CD14-positive monocyte (primary cell): ENCODE data around the gene NUMB. TPM values are rescaled to one million over a fixed set of nuclear protein-coding genes. Genes with fewer than 3 reads are reported as not detected.

Experiments
- DNase-seq, 3 donors: peaks; one replicate each; pipeline ENCODE4 v3.0.0-alpha.2; 2011 to 2022
- H2AFZ ChIP-seq: 2 replicates; pipeline ENCODE4 v1.6.0; 2012; ENCODE audit warnings: mild to moderate bottlenecking, low read depth, low read length, inconsistent platforms; ENCODE audit not compliant: insufficient read depth, poor library complexity, severe bottlenecking
- H3K27ac ChIP-seq, 2 donors: 1 replicate in 1 of 2; 2 replicates in 1 of 2; pipeline ENCODE4 v1.5.1; 2012 to 2013; ENCODE audit warnings: low read length in 2 of 2, control low read depth in 1 of 2, inconsistent platforms in 1 of 2, low read depth in 1 of 2, mild to moderate bottlenecking in 1 of 2
- H3K27me3 ChIP-seq, 2 donors: one replicate each; pipeline versions ENCODE4 v1.6.0 to v1.6.1; 2011 to 2013; ENCODE audit warnings: low read length in 2 of 2; ENCODE audit not compliant: control insufficient read depth in 2 of 2, insufficient read depth in 2 of 2
- H3K36me3 ChIP-seq, 2 donors: replicated peaks in 1 of 2; 1 replicate in 1 of 2; 2 replicates in 1 of 2; pipeline versions ENCODE4 v1.5.1 to v1.6.1; 2012 to 2013; ENCODE audit warnings: low read length in 2 of 2, control low read depth in 1 of 2, inconsistent platforms in 1 of 2, mild to moderate bottlenecking in 1 of 2; ENCODE audit not compliant: insufficient read depth in 2 of 2, control insufficient read depth in 1 of 2
- H3K4me1 ChIP-seq, 2 donors: 1 replicate in 1 of 2; 2 replicates in 1 of 2; pipeline versions ENCODE4 v1.5.1 to v1.6.1; 2012 to 2013; ENCODE audit warnings: low read length in 2 of 2, control low read depth in 1 of 2, inconsistent platforms in 1 of 2, mild to moderate bottlenecking in 1 of 2, moderate library complexity in 1 of 2; ENCODE audit not compliant: insufficient read depth in 2 of 2, control insufficient read depth in 1 of 2
- H3K4me2 ChIP-seq: replicated peaks from 2 replicates; pipeline ENCODE3; 2012; ENCODE audit warnings: low read length, moderate library complexity, mild to moderate bottlenecking; ENCODE audit not compliant: poor library complexity, severe bottlenecking; ENCODE audit errors: extremely low read depth
- H3K4me3 ChIP-seq, 3 experiments: fragments of 200-600 bp in 1 of 3; sonication (generic) in 1 of 3; replicated peaks in 1 of 3; 1 replicate in 2 of 3; 2 replicates in 1 of 3; pipeline ENCODE4 v1.5.1; 2011 to 2013; ENCODE audit warnings: low read length in 3 of 3, mild to moderate bottlenecking in 3 of 3, control low read depth in 2 of 3, low read depth in 2 of 3, inconsistent platforms in 1 of 3, moderate library complexity in 1 of 3
- H3K79me2 ChIP-seq: 2 replicates; pipeline ENCODE4 v1.6.0; 2012; ENCODE audit warnings: mild to moderate bottlenecking, control low read depth, inconsistent platforms, low read length, moderate library complexity; ENCODE audit not compliant: insufficient read depth
- H3K9ac ChIP-seq: 2 replicates; pipeline ENCODE4 v1.6.0; 2017; ENCODE audit warnings: low read length, mild to moderate bottlenecking; ENCODE audit not compliant: insufficient read depth, poor library complexity, severe bottlenecking
- H3K9me3 ChIP-seq, 2 donors: replicated peaks in 1 of 2; 1 replicate in 1 of 2; 2 replicates in 1 of 2; pipeline versions ENCODE4 v1.5.1 to v1.6.1; 2012 to 2013; ENCODE audit warnings: low read length in 2 of 2, control low read depth in 1 of 2; ENCODE audit not compliant: control insufficient read depth in 1 of 2, insufficient read depth in 1 of 2
- H4K20me1 ChIP-seq: 2 replicates; pipeline ENCODE4 v1.6.0; 2012; ENCODE audit warnings: mild to moderate bottlenecking, low read length, control low read depth, moderate library complexity; ENCODE audit not compliant: insufficient read depth
- H3K27ac Mint-ChIP-seq, 7 donors: one replicate each; pipeline ENCODE4 v1.8.0; 2020; ENCODE audit warnings: mild to moderate bottlenecking in 7 of 7, mixed read lengths in 7 of 7, moderate library complexity in 6 of 7, inconsistent platforms in 2 of 7
- H3K27me3 Mint-ChIP-seq, 3 donors: one replicate each; pipeline ENCODE4 v1.8.0; 2021 to 2022; ENCODE audit warnings: low read depth in 3 of 3, mild to moderate bottlenecking in 3 of 3, mixed read lengths in 3 of 3, moderate library complexity in 3 of 3, inconsistent platforms in 1 of 3
- H3K36me3 Mint-ChIP-seq, 2 donors: one replicate each; pipeline ENCODE4 v1.8.0; 2020; ENCODE audit warnings: mixed read lengths in 2 of 2, inconsistent platforms in 1 of 2, mild to moderate bottlenecking in 1 of 2
- H3K4me1 Mint-ChIP-seq: one replicate; pipeline ENCODE4 v1.8.0; 2020; ENCODE audit warnings: mild to moderate bottlenecking, mixed read lengths
- H3K4me3 Mint-ChIP-seq, 2 donors: one replicate each; pipeline ENCODE4 v1.8.0; 2020; ENCODE audit warnings: mild to moderate bottlenecking in 2 of 2, mixed read lengths in 2 of 2, moderate library complexity in 1 of 2
- H3K9me3 Mint-ChIP-seq, 7 donors: one replicate each; pipeline ENCODE4 v1.8.0; 2020 to 2022; ENCODE audit warnings: mixed read lengths in 7 of 7, mild to moderate bottlenecking in 6 of 7, moderate library complexity in 6 of 7, inconsistent platforms in 2 of 7
- WGBS: methylation state at CpG from one replicate; pipeline ENCODE4 v1.1.5; 2013; ENCODE audit warnings: missing lambda C conversion rate; ENCODE audit not compliant: insufficient coverage; 5-methylcytosine and 5-hydroxymethylcytosine counted together
- intact Hi-C, 2 donors: fragments of 100-400 bp; cut with micrococcal nuclease; formaldehyde crosslinking; loops; one replicate each; pipeline versions ENCODE4 v1.15.0 to v1.15.1; 2023
- polyA plus RNA-seq, 3 donors: library from polyadenylated mRNA; depleted of rRNA in 1 of 3; unstranded in 2 of 3; stranded (reverse) in 1 of 3; fragments of 300-500 nt in 2 of 3; fragments of >200 nt in 1 of 3; fragmentation: Illumina TruSeq in 2 of 3; gene quantifications; 1 replicate in 2 of 3; 2 replicates in 1 of 3; pipeline ENCODE4 v1.2.3, GENCODE V29; 2012 to 2021
- TF ChIP-seq, protein P1 (sequence below): fragments of 200-600 bp; IDR thresholded peaks from one replicate; pipeline ENCODE4 v1.8.0; 2022; ENCODE audit warnings: antibody characterized with exemption, mild to moderate bottlenecking

The NUMB gene
- polyA plus RNA-seq, 3 donors: 83.4 to 223 (median 126) TPM

DNA sequence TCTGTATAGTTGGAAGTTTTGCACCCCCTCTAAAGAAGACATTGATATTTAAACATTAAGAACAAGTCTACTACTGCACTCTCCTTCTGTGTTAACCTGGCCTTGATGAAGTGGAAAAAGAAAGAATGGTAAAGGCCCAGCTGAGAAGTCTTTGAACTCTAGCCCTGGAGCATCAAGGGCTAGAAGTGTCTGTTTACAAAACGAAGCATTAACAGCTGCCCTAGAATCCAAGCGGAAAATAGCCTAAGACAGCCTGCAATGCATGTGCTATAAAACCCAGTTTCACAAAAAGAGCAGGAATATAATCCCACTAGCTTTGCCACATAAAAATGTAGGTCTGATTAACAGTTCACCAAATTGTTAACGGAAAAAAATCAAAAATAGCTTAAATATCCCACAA, 60.5 kb downstream of the NUMB start:
- intact Hi-C loops: no loop called here
- H3K9ac ChIP-seq: no peak overlapping the region
- no peak for DNase-seq
- H3K27ac ChIP-seq: no peak overlapping the region
- no peak overlapping the region for H2AFZ ChIP-seq
- no peaks in the 10 kb centered on the region for H3K9me3 ChIP-seq
- peak overlapping the region in 1 of 7 donors; percentile 32 for H3K27ac Mint-ChIP-seq
- WGBS: 94% methylated on average over 2 of the region's 3 CpGs
- no peak overlapping the region for H3K4me2 ChIP-seq
- peaks cover 100% of the 10 kb centered on the region for H4K20me1 ChIP-seq
- peaks cover 75% of the 10 kb centered on the region for H3K79me2 ChIP-seq
- H3K4me3 ChIP-seq: no peak overlapping the region
- H3K4me1 Mint-ChIP-seq: peaks cover 2% of the 10 kb centered on the region
- H3K36me3 Mint-ChIP-seq: peaks cover 25 to 67% of the 10 kb centered on the region in 2 donors
- no peaks in the 10 kb centered on the region for H3K9me3 Mint-ChIP-seq
- H3K27me3 ChIP-seq: no peaks in the 10 kb centered on the region
- H3K4me3 Mint-ChIP-seq: no peak overlapping the region
- TF ChIP-seq, protein P1, sequence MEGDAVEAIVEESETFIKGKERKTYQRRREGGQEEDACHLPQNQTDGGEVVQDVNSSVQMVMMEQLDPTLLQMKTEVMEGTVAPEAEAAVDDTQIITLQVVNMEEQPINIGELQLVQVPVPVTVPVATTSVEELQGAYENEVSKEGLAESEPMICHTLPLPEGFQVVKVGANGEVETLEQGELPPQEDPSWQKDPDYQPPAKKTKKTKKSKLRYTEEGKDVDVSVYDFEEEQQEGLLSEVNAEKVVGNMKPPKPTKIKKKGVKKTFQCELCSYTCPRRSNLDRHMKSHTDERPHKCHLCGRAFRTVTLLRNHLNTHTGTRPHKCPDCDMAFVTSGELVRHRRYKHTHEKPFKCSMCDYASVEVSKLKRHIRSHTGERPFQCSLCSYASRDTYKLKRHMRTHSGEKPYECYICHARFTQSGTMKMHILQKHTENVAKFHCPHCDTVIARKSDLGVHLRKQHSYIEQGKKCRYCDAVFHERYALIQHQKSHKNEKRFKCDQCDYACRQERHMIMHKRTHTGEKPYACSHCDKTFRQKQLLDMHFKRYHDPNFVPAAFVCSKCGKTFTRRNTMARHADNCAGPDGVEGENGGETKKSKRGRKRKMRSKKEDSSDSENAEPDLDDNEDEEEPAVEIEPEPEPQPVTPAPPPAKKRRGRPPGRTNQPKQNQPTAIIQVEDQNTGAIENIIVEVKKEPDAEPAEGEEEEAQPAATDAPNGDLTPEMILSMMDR: no peak
- H3K4me1 ChIP-seq: no peaks in the 10 kb centered on the region
- no peaks in the 10 kb centered on the region for H3K27me3 Mint-ChIP-seq
- peaks cover 17 to 70% of the 10 kb centered on the region in 2 donors for H3K36me3 ChIP-seq

DNA sequence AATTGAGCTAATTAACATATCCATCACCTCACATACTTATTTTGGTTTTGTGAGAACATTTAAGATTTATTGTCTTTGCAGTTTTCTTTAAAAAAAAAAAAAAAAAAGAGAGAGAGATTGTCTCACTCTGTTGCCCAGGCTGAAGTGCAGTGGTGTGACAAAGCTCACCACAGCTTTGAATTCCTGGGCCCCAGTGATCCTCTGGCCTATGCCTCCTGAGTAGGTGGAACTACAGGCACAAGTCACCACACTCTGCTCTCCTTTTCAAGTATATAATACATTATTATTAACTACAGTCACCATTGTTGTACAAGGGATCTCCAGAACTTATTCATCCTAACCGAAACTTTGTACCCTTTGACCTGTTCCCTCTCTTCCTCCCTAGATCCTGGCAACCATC, 64.0 kb downstream of the NUMB start:
- peak overlapping the region in 2 of 7 donors; percentile 1 to 59 for H3K27ac Mint-ChIP-seq
- no peaks in the 10 kb centered on the region for H3K9me3 ChIP-seq
- peaks cover 26 to 55% of the 10 kb centered on the region in 2 donors for H3K36me3 Mint-ChIP-seq
- H3K4me3 ChIP-seq: no peak overlapping the region
- H3K36me3 ChIP-seq: peaks cover 17 to 66% of the 10 kb centered on the region in 2 donors
- intact Hi-C loops: no loop called here
- H3K4me1 Mint-ChIP-seq: no peaks in the 10 kb centered on the region
- no peak overlapping the region for H3K27ac ChIP-seq
- H3K27me3 Mint-ChIP-seq: no peaks in the 10 kb centered on the region
- no peaks in the 10 kb centered on the region for H3K4me1 ChIP-seq
- H3K9me3 Mint-ChIP-seq: no peaks in the 10 kb centered on the region
- 100% methylated on average over 1 of the region's 1 CpG for WGBS
- no peak overlapping the region for H3K4me3 Mint-ChIP-seq
- no peak overlapping the region for H2AFZ ChIP-seq
- H3K79me2 ChIP-seq: peaks cover 61% of the 10 kb centered on the region
- TF ChIP-seq, protein P1: no peak
- H4K20me1 ChIP-seq: peaks cover 100% of the 10 kb centered on the region
- DNase-seq: no peak
- H3K27me3 ChIP-seq: no peaks in the 10 kb centered on the region
- H3K9ac ChIP-seq: no peak overlapping the region
- H3K4me2 ChIP-seq: no peak overlapping the region
